Tibial nerve (tissue), 4 donors: ENCODE data around the gene SOWAHB. TPM values are rescaled to one million over a fixed set of nuclear protein-coding genes. Genes with fewer than 3 reads are reported as not detected.

Experiments
- DNase-seq, 2 donors: peaks; one replicate each; pipeline ENCODE4 v3.0.0-alpha.2; 2019; ENCODE audit warnings: low spot score in 2 of 2
- H3K27ac ChIP-seq, 4 donors: fragments of 200-600 bp; sonication (generic) in 3 of 4; one replicate each; pipeline ENCODE4 v1.5.1; 2017 to 2019; ENCODE audit warnings: mild to moderate bottlenecking in 1 of 4
- H3K27me3 ChIP-seq, 2 donors: fragments of 200-600 bp; sonication (generic) in 1 of 2; one replicate each; pipeline versions ENCODE4 v1.5.1 to v1.6.0; 2017 to 2019
- H3K36me3 ChIP-seq, 3 donors: fragments of 200-600 bp; sonication (generic); one replicate each; pipeline ENCODE4 v1.5.1; 2018 to 2019
- H3K4me1 ChIP-seq, 4 donors: fragments of 200-600 bp; sonication (generic) in 3 of 4; one replicate each; pipeline ENCODE4 v1.5.1; 2017 to 2019
- H3K4me3 ChIP-seq, 4 donors: fragments of 200-600 bp; sonication (generic) in 3 of 4; one replicate each; pipeline ENCODE4 v1.5.1; 2017 to 2019; ENCODE audit warnings: mild to moderate bottlenecking in 1 of 4, moderate library complexity in 1 of 4
- H3K9me3 ChIP-seq, 4 donors: fragments of 200-600 bp; sonication (generic) in 3 of 4; one replicate each; pipeline ENCODE4 v1.5.1; 2017 to 2019
- EP300 ChIP-seq, 2 donors: sonication (generic); formaldehyde crosslinking; IDR thresholded peaks; one replicate each; pipeline ENCODE4 v1.6.1; 2017; ENCODE audit warnings: antibody characterized with exemption in 2 of 2, mild to moderate bottlenecking in 1 of 2
- POLR2A ChIP-seq, 2 donors: fragments of 450-650 bp; IDR thresholded peaks; one replicate each; pipeline ENCODE4 v1.6.1; 2017; ENCODE audit warnings: antibody characterized with exemption in 2 of 2, mild to moderate bottlenecking in 2 of 2, moderate library complexity in 2 of 2
- WGBS, 2 donors: methylation state at CpG; one replicate each; pipeline ENCODE4 v1.1.5; 2018; 5-methylcytosine and 5-hydroxymethylcytosine counted together
- total RNA-seq, 4 donors: library from RNA; depleted of rRNA; stranded (reverse); fragments of >200 nt; gene quantifications; one replicate each; pipeline ENCODE4 v1.1.0, GENCODE V29; 2016
- TF ChIP-seq, protein P1 (sequence below), 5 experiments: fragments of 200-600 bp in 3 of 5; fragments of 450-650 bp in 2 of 5; sonication (generic) in 3 of 5; IDR thresholded peaks; one replicate each; pipeline ENCODE4 v1.5.1; 2016 to 2019; ENCODE audit warnings: antibody characterized with exemption in 5 of 5, mild to moderate bottlenecking in 3 of 5, moderate library complexity in 2 of 5

The SOWAHB gene
- total RNA-seq, 4 donors from 2014 or later = 0.21 to 0.90 TPM; not detected in 2

DNA sequence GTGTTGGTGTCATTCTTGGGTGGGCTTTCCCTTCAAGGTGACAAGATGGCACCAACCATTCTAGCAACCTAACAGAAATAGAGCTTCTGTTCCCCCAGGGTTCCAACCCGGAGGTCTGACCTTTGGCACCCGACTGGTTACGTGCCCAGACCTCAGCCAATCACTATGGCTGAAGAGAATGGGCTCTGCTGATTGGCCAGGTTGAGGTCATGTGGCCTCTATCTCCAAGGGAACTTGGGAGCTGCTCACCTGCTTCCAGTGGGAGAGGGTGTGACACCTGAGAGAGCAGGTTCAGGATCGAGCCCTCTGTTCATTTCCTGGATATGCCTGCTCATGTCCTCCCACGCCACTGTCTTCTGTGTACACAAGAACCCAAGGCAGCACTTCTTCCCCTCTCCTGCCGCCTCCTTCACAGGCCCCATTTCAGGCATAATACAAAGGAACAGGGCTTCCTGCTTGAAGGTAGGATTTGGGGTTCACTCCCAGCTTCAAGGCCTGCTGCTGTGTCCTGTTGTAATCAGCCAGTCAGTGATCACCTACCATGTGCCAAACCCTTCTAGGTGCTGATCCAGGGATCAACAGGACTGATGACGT, 11.0 kb downstream of the SOWAHB start:
- no peaks in the 10 kb centered on the region for H3K9me3 ChIP-seq
- no peak for DNase-seq
- no peak overlapping the region for H3K4me3 ChIP-seq
- peaks cover 0 to 7% of the 10 kb centered on the region in 2 donors for H3K27me3 ChIP-seq
- TF ChIP-seq, protein P1, sequence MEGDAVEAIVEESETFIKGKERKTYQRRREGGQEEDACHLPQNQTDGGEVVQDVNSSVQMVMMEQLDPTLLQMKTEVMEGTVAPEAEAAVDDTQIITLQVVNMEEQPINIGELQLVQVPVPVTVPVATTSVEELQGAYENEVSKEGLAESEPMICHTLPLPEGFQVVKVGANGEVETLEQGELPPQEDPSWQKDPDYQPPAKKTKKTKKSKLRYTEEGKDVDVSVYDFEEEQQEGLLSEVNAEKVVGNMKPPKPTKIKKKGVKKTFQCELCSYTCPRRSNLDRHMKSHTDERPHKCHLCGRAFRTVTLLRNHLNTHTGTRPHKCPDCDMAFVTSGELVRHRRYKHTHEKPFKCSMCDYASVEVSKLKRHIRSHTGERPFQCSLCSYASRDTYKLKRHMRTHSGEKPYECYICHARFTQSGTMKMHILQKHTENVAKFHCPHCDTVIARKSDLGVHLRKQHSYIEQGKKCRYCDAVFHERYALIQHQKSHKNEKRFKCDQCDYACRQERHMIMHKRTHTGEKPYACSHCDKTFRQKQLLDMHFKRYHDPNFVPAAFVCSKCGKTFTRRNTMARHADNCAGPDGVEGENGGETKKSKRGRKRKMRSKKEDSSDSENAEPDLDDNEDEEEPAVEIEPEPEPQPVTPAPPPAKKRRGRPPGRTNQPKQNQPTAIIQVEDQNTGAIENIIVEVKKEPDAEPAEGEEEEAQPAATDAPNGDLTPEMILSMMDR (IDR thresholded peaks at IDR 0.05) = no peak
- TF ChIP-seq POLR2A (IDR thresholded peaks at IDR 0.05) (no peak), EP300 (IDR thresholded peaks at IDR 0.05) (no peak)
- 88 to 93% methylated on average over 7 of the region's 7 CpGs for WGBS, 2 donors
- no peaks in the 10 kb centered on the region for H3K4me1 ChIP-seq
- no peak overlapping the region for H3K27ac ChIP-seq
- H3K36me3 ChIP-seq = no peaks in the 10 kb centered on the region

- no peak overlapping the region for H3K4me3 ChIP-seq
- no peaks in the 10 kb centered on the region for H3K4me1 ChIP-seq
- no peaks in the 10 kb centered on the region for H3K36me3 ChIP-seq
- WGBS, 2 donors = 85 to 86% methylated on average over 5 of the region's 5 CpGs
- H3K27ac ChIP-seq = no peak overlapping the region
- DNase-seq = no peak
- TF ChIP-seq EP300 (IDR thresholded peaks at IDR 0.05) (no peak), POLR2A (IDR thresholded peaks at IDR 0.05) (no peak)
- TF ChIP-seq, protein P1 (IDR thresholded peaks at IDR 0.05) = no peak
- no peaks in the 10 kb centered on the region for H3K9me3 ChIP-seq
- peaks cover 0 to 7% of the 10 kb centered on the region in 2 donors for H3K27me3 ChIP-seq
Measured at GRCh38 chr4:76886214-76886613, 11.7 kb downstream of the SOWAHB start.

- TF ChIP-seq, protein P1 (IDR thresholded peaks at IDR 0.05) = no peak
- no peak for TF ChIP-seq POLR2A (IDR thresholded peaks at IDR 0.05)
- no peak for TF ChIP-seq EP300 (IDR thresholded peaks at IDR 0.05)
- no peak for DNase-seq
- 64 to 69% methylated on average over 8 of the region's 8 CpGs for WGBS, 2 donors
- Histone ChIP-seq H3K27ac (no peak overlapping the region), H3K36me3 (no peaks in the 10 kb centered on the region), H3K9me3 (no peaks in the 10 kb centered on the region), H3K4me1 (no peaks in the 10 kb centered on the region), H3K4me3 (no peak overlapping the region), H3K27me3 (no peaks in the 10 kb centered on the region)
Measured at GRCh38 chr4:76883147-76883546, 14.8 kb downstream of the SOWAHB start.

- no peaks in the 10 kb centered on the region for H3K36me3 ChIP-seq
- H3K9me3 ChIP-seq = no peaks in the 10 kb centered on the region
- WGBS, 2 donors = 86 to 94% methylated on average over 2 of the region's 2 CpGs
- TF ChIP-seq EP300 (IDR thresholded peaks at IDR 0.05) (no peak), POLR2A (IDR thresholded peaks at IDR 0.05) (no peak)
- TF ChIP-seq, protein P1 (IDR thresholded peaks at IDR 0.05) = no peak
- no peak overlapping the region for H3K4me3 ChIP-seq
- no peaks in the 10 kb centered on the region for H3K4me1 ChIP-seq
- no peak overlapping the region for H3K27ac ChIP-seq
- no peak for DNase-seq
- H3K27me3 ChIP-seq = no peaks in the 10 kb centered on the region
Measured at GRCh38 chr4:76882630-76883029, 15.3 kb downstream of the SOWAHB start.

GRCh38 chr4:76881375-76881774, 16.6 kb downstream of the SOWAHB start:
- Histone ChIP-seq H3K36me3 (no peaks in the 10 kb centered on the region), H3K4me3 (no peak overlapping the region), H3K27ac (no peak overlapping the region), H3K4me1 (no peaks in the 10 kb centered on the region), H3K9me3 (no peaks in the 10 kb centered on the region), H3K27me3 (no peaks in the 10 kb centered on the region)
- DNase-seq = no peak
- WGBS, 2 donors = 70 to 71% methylated on average over 1 of the region's 1 CpG
- TF ChIP-seq EP300 (IDR thresholded peaks at IDR 0.05) (no peak), POLR2A (IDR thresholded peaks at IDR 0.05) (no peak)
- TF ChIP-seq, protein P1 (IDR thresholded peaks at IDR 0.05) = no peak
